ENCODE results near the gene NCOA1.
"Not testable (repeated sequence)": the region's sequence is repeated elsewhere in the genome, so short reads cannot be mapped to it uniquely, and the experiment has no call there.

NCOA1 gene

GRCh38 chr2:24635181-24635580 lies 144.1 kb downstream of the NCOA1 start:
- DNase-seq (ENCODE audit: low spot score) = peak; percentile 73

- DNase-seq (ENCODE audit: low spot score) = no peak
These were observed 147.5 kb downstream of the NCOA1 start for GRCh38 chr2:24638568-24638967.

GRCh38 chr2:24642351-24642750 lies 151.3 kb downstream of the NCOA1 start:
- no peak for DNase-seq (ENCODE audit: low spot score)

GRCh38 chr2:24643051-24643450 lies 152.0 kb downstream of the NCOA1 start:
- peak; percentile 7 for DNase-seq (ENCODE audit: low spot score)

- no peak for DNase-seq (ENCODE audit: low spot score)
These were observed 153.0 kb downstream of the NCOA1 start for GRCh38 chr2:24644032-24644431.

- no peak for DNase-seq (ENCODE audit: low spot score)
These were observed 160.1 kb downstream of the NCOA1 start for GRCh38 chr2:24650997-24651642.

GRCh38 chr2:24651643-24652003 lies 160.6 kb downstream of the NCOA1 start:
- DNase-seq (ENCODE audit: low spot score) = no peak

GRCh38 chr2:24652265-24653182 lies 161.5 kb downstream of the NCOA1 start:
- DNase-seq (ENCODE audit: low spot score) = no peak

- no peak for DNase-seq (ENCODE audit: low spot score)
These were observed 166.8 kb downstream of the NCOA1 start for GRCh38 chr2:24657818-24658217.

- DNase-seq (ENCODE audit: low spot score) = no peak
These were observed 167.6 kb downstream of the NCOA1 start for GRCh38 chr2:24658531-24659202.

- no peak for DNase-seq (ENCODE audit: low spot score)
These were observed 168.8 kb downstream of the NCOA1 start for GRCh38 chr2:24659862-24660261.

GRCh38 chr2:24667542-24667941 lies 176.5 kb downstream of the NCOA1 start:
- DNase-seq (ENCODE audit: low spot score) = no peak

- no peak for DNase-seq (ENCODE audit: low spot score)
These were observed 180.2 kb downstream of the NCOA1 start for GRCh38 chr2:24671230-24671629.

- no peak for DNase-seq (ENCODE audit: low spot score)
These were observed 181.5 kb downstream of the NCOA1 start for GRCh38 chr2:24672589-24672988.

GRCh38 chr2:24675338-24675737 lies 184.3 kb downstream of the NCOA1 start:
- no peak for DNase-seq (ENCODE audit: low spot score)

GRCh38 chr2:24676493-24676892 lies 185.4 kb downstream of the NCOA1 start:
- no peak for DNase-seq (ENCODE audit: low spot score)

GRCh38 chr2:24678066-24678465 lies 187.0 kb downstream of the NCOA1 start:
- DNase-seq (ENCODE audit: low spot score) = not testable (repeated sequence)

- DNase-seq (ENCODE audit: low spot score) = no peak
These were observed 189.1 kb downstream of the NCOA1 start for GRCh38 chr2:24680196-24680595.

- DNase-seq (ENCODE audit: low spot score) = no peak
These were observed 191.2 kb downstream of the NCOA1 start for GRCh38 chr2:24682304-24682703.

GRCh38 chr2:24683408-24683807 lies 192.4 kb downstream of the NCOA1 start:
- no peak for DNase-seq (ENCODE audit: low spot score)

- DNase-seq (ENCODE audit: low spot score) = no peak
These were observed 199.5 kb downstream of the NCOA1 start for GRCh38 chr2:24690524-24690923.

GRCh38 chr2:24691806-24692205 lies 200.8 kb downstream of the NCOA1 start:
- DNase-seq (ENCODE audit: low spot score) = no peak

GRCh38 chr2:24697792-24698191 lies 206.7 kb downstream of the NCOA1 start:
- DNase-seq (ENCODE audit: low spot score) = no peak
